Endothelial cell of umbilical vein (primary cell): ENCODE data around the gene LYSMD3. TPM values are rescaled to one million over a fixed set of nuclear protein-coding genes. Genes with fewer than 3 reads are reported as not detected.

Experiments
- BruUV-seq: library from RNA; stranded (reverse); fragments of 400-500 nt; replicated peaks from 2 replicates; lab custom pipeline; 2021; lab: Mats Ljungman, UMichigan
- CTCF ChIA-PET: fragments of 300-600, 350-600 bp; sonication (Branson Sonifier 250); formaldehyde crosslinking; loops from one replicate; lab custom pipeline; 2021; ENCODE audit warnings: antibody characterized with exemption, inconsistent platforms; lab: Charles Lee
- POLR2A ChIA-PET: fragments of 300-600, 350-600 bp; sonication (Branson Sonifier 250); formaldehyde crosslinking; loops from one replicate; lab custom pipeline; 2021; ENCODE audit warnings: antibody characterized with exemption, inconsistent platforms; lab: Charles Lee
- DNase-seq: peaks from one replicate; pipeline ENCODE4 v3.0.0-alpha.2; 2011; ENCODE audit warnings: low read depth, low spot score
- FAIRE-seq: peaks from 2 replicates; lab custom pipeline; 2011; peaks lifted over from hg19 to GRCh38; lab: Jason Lieb, UNC
- H2AFZ ChIP-seq: 2 replicates; pipeline ENCODE4 v1.6.0; 2012; ENCODE audit warnings: low read depth, low read length, control low read depth, inconsistent platforms
- H3K27ac ChIP-seq: 2 replicates; pipeline ENCODE4 v1.5.1; 2011; ENCODE audit warnings: low read depth, mild to moderate bottlenecking, control low read depth, low read length, moderate library complexity; ENCODE audit not compliant: insufficient read depth
- H3K27me3 ChIP-seq, 2 experiments: 2 replicates each; pipeline versions ENCODE4 v1.6.0 to v1.6.1; 2011; ENCODE audit warnings: low read length in 2 of 2, mixed read lengths in 1 of 2; ENCODE audit not compliant: control insufficient read depth in 2 of 2, insufficient read depth in 2 of 2
- H3K36me3 ChIP-seq, 2 experiments: 2 replicates in 1 of 2; 3 replicates in 1 of 2; pipeline ENCODE4 v1.5.1; 2011; ENCODE audit warnings: low read length in 2 of 2, mild to moderate bottlenecking in 1 of 2, moderate library complexity in 1 of 2; ENCODE audit not compliant: control insufficient read depth in 2 of 2, insufficient read depth in 2 of 2; ENCODE audit errors: extremely low read depth in 1 of 2
- H3K4me1 ChIP-seq: 3 replicates; pipeline ENCODE4 v1.5.1; 2011; ENCODE audit warnings: mild to moderate bottlenecking, low read length; ENCODE audit not compliant: control insufficient read depth, insufficient read depth; ENCODE audit errors: extremely low read depth
- H3K4me2 ChIP-seq: 2 replicates; pipeline ENCODE4 v1.6.1; 2011; ENCODE audit warnings: low read length, control low read depth, mixed read lengths; ENCODE audit not compliant: insufficient read depth
- H3K4me3 ChIP-seq, 3 experiments: fragments of 200-600 bp in 1 of 3; sonication (generic), shearing (Covaris generic) in 1 of 3; replicated peaks in 1 of 3; 2 replicates each; pipeline ENCODE4 v1.5.1; 2011 to 2016; ENCODE audit warnings: control low read depth in 3 of 3, low read length in 3 of 3, mild to moderate bottlenecking in 2 of 3, inconsistent platforms in 1 of 3, low read depth in 1 of 3, moderate library complexity in 1 of 3; ENCODE audit not compliant: insufficient read depth in 1 of 3
- H3K79me2 ChIP-seq: 2 replicates; pipeline ENCODE4 v1.6.0; 2012; ENCODE audit warnings: low read length, inconsistent platforms; ENCODE audit not compliant: control insufficient read depth, insufficient read depth
- H3K9ac ChIP-seq: replicated peaks from 2 replicates; pipeline ENCODE3; 2011; ENCODE audit warnings: low read length, control low read depth; ENCODE audit not compliant: insufficient read depth; ENCODE audit errors: extremely low read depth
- H3K9me1 ChIP-seq: replicated peaks from 3 replicates; pipeline ENCODE4 v1.6.0; 2011; ENCODE audit warnings: mild to moderate bottlenecking, low read length; ENCODE audit not compliant: control insufficient read depth, insufficient read depth; ENCODE audit errors: extremely low read depth
- H3K9me3 ChIP-seq: replicated peaks from 2 replicates; pipeline ENCODE4 v1.5.1; 2012; ENCODE audit warnings: low read length, inconsistent platforms; ENCODE audit not compliant: control insufficient read depth, insufficient read depth
- H4K20me1 ChIP-seq: replicated peaks from 2 replicates; pipeline ENCODE3; 2011; ENCODE audit warnings: mild to moderate bottlenecking, low read length; ENCODE audit not compliant: control insufficient read depth, insufficient read depth; ENCODE audit errors: extremely low read depth
- FOS ChIP-seq: IDR thresholded peaks from 2 replicates; pipeline ENCODE4 v1.6.1; 2011; ENCODE audit warnings: mild to moderate bottlenecking, low read length, moderate library complexity, borderline replicate concordance; ENCODE audit not compliant: insufficient read depth
- JUN ChIP-seq: IDR thresholded peaks from 2 replicates; pipeline ENCODE4 v1.6.1; 2011; ENCODE audit warnings: borderline replicate concordance, low read depth; ENCODE audit not compliant: insufficient read length, insufficient read depth
- POLR2A ChIP-seq: IDR thresholded peaks from 2 replicates; pipeline ENCODE4 v1.6.1; 2012; ENCODE audit warnings: low read depth, mild to moderate bottlenecking, control low read depth, low read length
- dilution Hi-C: fragments of 300-500 bp; cut with MboI; formaldehyde crosslinking; loops from one replicate; pipeline ENCODE4 v1.15.0; 2019; ENCODE audit warnings: low sequenced_read_pairs; ENCODE audit not compliant: extremely low pct_ligation_motif_present
- intact Hi-C: fragments of 100-400 bp; cut with micrococcal nuclease; formaldehyde crosslinking; loops from one replicate; pipeline ENCODE4 v1.10.0; 2022
- polyA plus RNA-seq, 4 experiments: library from polyadenylated mRNA; depleted of rRNA in 3 of 4; stranded (reverse) in 3 of 4; unstranded in 1 of 4; fragments of >200 nt; gene quantifications; 2 replicates each; pipeline versions ENCODE4 v1.2.1 to v1.2.3, GENCODE V29; 2011 to 2012; ENCODE audit warnings: missing spikeins in 1 of 4
- total RNA-seq: library from RNA; stranded (reverse); gene quantifications from 2 replicates; pipeline ENCODE4 v1.2.3, GENCODE V29; 2021
- TF ChIP-seq, protein P1 (sequence below), 2 donors: IDR thresholded peaks; 1 replicate in 1 of 2; 2 replicates in 1 of 2; pipeline ENCODE4 v1.5.1; 2011; ENCODE audit warnings: low read length in 2 of 2, mild to moderate bottlenecking in 2 of 2, moderate library complexity in 2 of 2, control low read depth in 1 of 2, inconsistent platforms in 1 of 2, low read depth in 1 of 2; ENCODE audit not compliant: insufficient read depth in 1 of 2; ENCODE audit errors: extremely low read depth in 1 of 2

The LYSMD3 gene
- total and polyA plus RNA-seq, 2 donors (not counting 3 experiments of a cell fraction or from before 2014, with no cell fraction given) = 6.0 to 21.3 TPM

DNA sequence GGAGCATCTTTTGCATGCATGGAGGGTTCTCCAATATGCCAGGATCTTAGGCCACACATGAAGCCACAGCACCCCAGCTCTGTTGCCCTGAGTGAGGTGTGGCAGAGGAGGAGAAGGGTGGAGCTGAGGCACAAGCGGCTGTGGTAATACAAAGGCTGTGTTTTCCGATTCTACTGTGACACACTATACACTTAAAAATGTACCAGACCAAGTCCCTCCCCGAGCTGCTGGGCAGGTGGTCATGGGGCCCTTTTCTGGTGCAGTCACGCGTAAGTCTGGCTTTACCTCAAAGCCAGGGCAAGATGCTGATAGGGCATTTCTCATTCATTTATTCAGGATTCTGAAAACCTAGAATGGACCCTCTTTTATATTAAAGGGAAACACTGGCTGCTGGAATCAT is 33.0 kb upstream of the LYSMD3 start:
- peaks cover 25 to 53% of the 10 kb centered on the region in 2 experiments for H3K27me3 ChIP-seq
- POLR2A ChIA-PET = no interaction called here
- no peak overlapping the region for H3K4me2 ChIP-seq
- intact Hi-C loops (no loop called here), dilution Hi-C loops (no loop called here)
- no peak overlapping the region for H2AFZ ChIP-seq
- DNase-seq (no peak), FAIRE-seq (no peak)
- H3K4me3 ChIP-seq = no peak overlapping the region
- CTCF ChIA-PET = interaction anchor here (1.4 kb wide), 1 partner anchor 123 kb away, joined by 3 read pairs; no protein-coding TSS in a partner anchor
- H3K36me3 ChIP-seq = no peaks in the 10 kb centered on the region
- no peaks in the 10 kb centered on the region for H3K4me1 ChIP-seq
- no peak overlapping the region for H3K27ac ChIP-seq
- H3K9ac ChIP-seq = no peak overlapping the region
- H3K9me3 ChIP-seq = no peaks in the 10 kb centered on the region
- TF ChIP-seq JUN (no peak), FOS (no peak), POLR2A (no peak)
- no peaks in the 10 kb centered on the region for H4K20me1 ChIP-seq
- H3K9me1 ChIP-seq = no peaks in the 10 kb centered on the region
- no TSS peak for BruUV-seq
- no peaks in the 10 kb centered on the region for H3K79me2 ChIP-seq

- intact Hi-C loops (no loop called here), dilution Hi-C loops (no loop called here)
- POLR2A ChIA-PET = no interaction called here
- H3K79me2 ChIP-seq = no peaks in the 10 kb centered on the region
- CTCF ChIA-PET = no interaction called here
- no peaks in the 10 kb centered on the region for H3K9me3 ChIP-seq
- H3K9ac ChIP-seq = no peak overlapping the region
- H4K20me1 ChIP-seq = no peaks in the 10 kb centered on the region
- no peak overlapping the region for H2AFZ ChIP-seq
- H3K4me1 ChIP-seq = no peaks in the 10 kb centered on the region
- FAIRE-seq (no peak), DNase-seq (no peak)
- no peak overlapping the region for H3K27ac ChIP-seq
- no peaks in the 10 kb centered on the region for H3K9me1 ChIP-seq
- H3K36me3 ChIP-seq = no peaks in the 10 kb centered on the region
- no peak overlapping the region for H3K4me3 ChIP-seq
- no TSS peak for BruUV-seq
- TF ChIP-seq, protein P1, sequence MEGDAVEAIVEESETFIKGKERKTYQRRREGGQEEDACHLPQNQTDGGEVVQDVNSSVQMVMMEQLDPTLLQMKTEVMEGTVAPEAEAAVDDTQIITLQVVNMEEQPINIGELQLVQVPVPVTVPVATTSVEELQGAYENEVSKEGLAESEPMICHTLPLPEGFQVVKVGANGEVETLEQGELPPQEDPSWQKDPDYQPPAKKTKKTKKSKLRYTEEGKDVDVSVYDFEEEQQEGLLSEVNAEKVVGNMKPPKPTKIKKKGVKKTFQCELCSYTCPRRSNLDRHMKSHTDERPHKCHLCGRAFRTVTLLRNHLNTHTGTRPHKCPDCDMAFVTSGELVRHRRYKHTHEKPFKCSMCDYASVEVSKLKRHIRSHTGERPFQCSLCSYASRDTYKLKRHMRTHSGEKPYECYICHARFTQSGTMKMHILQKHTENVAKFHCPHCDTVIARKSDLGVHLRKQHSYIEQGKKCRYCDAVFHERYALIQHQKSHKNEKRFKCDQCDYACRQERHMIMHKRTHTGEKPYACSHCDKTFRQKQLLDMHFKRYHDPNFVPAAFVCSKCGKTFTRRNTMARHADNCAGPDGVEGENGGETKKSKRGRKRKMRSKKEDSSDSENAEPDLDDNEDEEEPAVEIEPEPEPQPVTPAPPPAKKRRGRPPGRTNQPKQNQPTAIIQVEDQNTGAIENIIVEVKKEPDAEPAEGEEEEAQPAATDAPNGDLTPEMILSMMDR (IDR thresholded peaks at IDR 0.05; ENCODE audit: extremely low read depth in 1 of 2, insufficient read depth in 1 of 2, low read depth in 1 of 2, low read length in 2 of 2) = no peak
- TF ChIP-seq JUN = no peak
- TF ChIP-seq POLR2A = no peak
- TF ChIP-seq FOS = no peak
- peaks cover 30 to 59% of the 10 kb centered on the region in 2 experiments for H3K27me3 ChIP-seq
- H3K4me2 ChIP-seq = no peak overlapping the region
These were observed 32.4 kb upstream of the LYSMD3 start for GRCh38 chr5:90561766-90562165.
